K562 (cell line): ENCODE measurements around the gene ELFN2.

Experiments
- CHD1 ChIP-seq: fragments of 200-600 bp; sonication (generic); IDR thresholded peaks from one replicate; pipeline ENCODE4 v1.6.1; 2012; ENCODE audit warnings: mild to moderate bottlenecking, moderate library complexity, low read length, inconsistent platforms
- IRF1 ChIP-seq: sonication (generic); formaldehyde crosslinking; IDR thresholded peaks from 2 replicates; pipeline ENCODE4 v1.8.0; 2022; ENCODE audit warnings: missing genetic modification reagents, mild to moderate bottlenecking, borderline replicate concordance
- PREB ChIP-seq: sonication (generic); formaldehyde crosslinking; IDR thresholded peaks from 2 replicates; pipeline ENCODE4 v1.8.1; 2023; ENCODE audit warnings: mild to moderate bottlenecking, missing genetic modification reagents
- TCF7L2 ChIP-seq: fragments of 150-350 bp; IDR thresholded peaks from 2 replicates; pipeline ENCODE4 v1.6.1; 2016; ENCODE audit warnings: low read depth, mild to moderate bottlenecking, low read length, moderate library complexity
- YY1 ChIP-seq, 3 experiments: IDR thresholded peaks; 2 replicates each; pipeline ENCODE4 v1.6.1; 2011; ENCODE audit warnings: low read length in 2 of 3, mild to moderate bottlenecking in 2 of 3, moderate library complexity in 2 of 3, borderline replicate concordance in 1 of 3, control low read depth in 1 of 3, low read depth in 1 of 3; ENCODE audit not compliant: insufficient read depth in 3 of 3, insufficient replicate concordance in 2 of 3, control insufficient read depth in 1 of 3, insufficient read length in 1 of 3; ENCODE audit errors: extremely low read depth in 1 of 3
- ZNF143 ChIP-seq: sonication (generic); formaldehyde crosslinking; IDR thresholded peaks from 2 replicates; pipeline ENCODE4 v1.9.0; 2022; ENCODE audit warnings: mild to moderate bottlenecking, missing genetic modification reagents
- ZNF23 ChIP-seq: fragments of 250-450 bp; sonication (Bioruptor Pico); IDR thresholded peaks from 2 replicates; pipeline ENCODE4 v1.4.0; 2020; ENCODE audit warnings: mild to moderate bottlenecking

- TF ChIP-seq PREB (CRISPR knock-in tag) (no peak), YY1 (IDR thresholded peaks at IDR 0.05; ENCODE audit: borderline replicate concordance in 1 of 3, control insufficient read depth in 1 of 3, extremely low read depth in 1 of 3, insufficient read depth in 3 of 3, insufficient read length in 1 of 3, insufficient replicate concordance in 2 of 3, low read depth in 1 of 3, low read length in 2 of 3) (no peak), ZNF23 (CRISPR knock-in tag) (no peak), ZNF143 (CRISPR knock-in tag) (no peak), TCF7L2 (no peak), CHD1 (no peak), IRF1 (CRISPR knock-in tag) (no peak)
These were observed 80.8 kb downstream of the ELFN2 start for GRCh38 chr22:37346505-37346895.
